K562 (cell line): Measurements from ENCODE around the gene TXNRD1. TPM values are rescaled to one million over a fixed set of nuclear protein-coding genes. Genes with fewer than 3 reads are reported as not detected.

ENCODE experiments used
- ATAC-seq: fragments of 200-7000 bp; cut with Tn5 transposase; 3 replicates; pipeline ENCODE4 v1.9.1; 2020; ENCODE audit warnings: moderate library complexity
- BruUV-seq: library from RNA; stranded (reverse); fragments of 400-500 nt; replicated peaks from 2 replicates; lab custom pipeline; 2021; lab: Mats Ljungman, UMichigan
- CTCF ChIA-PET: fragments of 300-600 bp; formaldehyde crosslinking; extraction: SDS; loops from one replicate; lab custom pipeline; 2021; ENCODE audit warnings: low intra/inter-chr PET ratio; lab: Yijun Ruan, JAX
- POLR2A ChIA-PET: fragments of 300-600, 350-650 bp; sonication (Branson Sonifier 250); formaldehyde crosslinking; extraction: SDS; loops from one replicate; lab custom pipeline; 2021; ENCODE audit warnings: antibody characterized with exemption, inconsistent platforms; lab: Yijun Ruan, JAX
- DNase-seq, 4 experiments: peaks; one replicate each; pipeline versions ENCODE4 v3.0.0 to v3.0.0-alpha.2; 2011 to 2018; ENCODE audit warnings: low spot score in 3 of 4, mixed read lengths in 3 of 4; ENCODE audit errors: extremely low read depth in 1 of 4
- FAIRE-seq: peaks from 2 replicates; lab custom pipeline; 2011; peaks lifted over from hg19 to GRCh38; lab: Jason Lieb, UNC
- H2AFZ ChIP-seq: 2 replicates; pipeline ENCODE4 v1.6.0; 2011; ENCODE audit warnings: low read depth, low read length, control low read depth, inconsistent platforms
- H3K27ac ChIP-seq: fragments of 200-600 bp; 3 replicates; pipeline ENCODE4 v1.8.0; 2011; ENCODE audit warnings: low read depth, mild to moderate bottlenecking, control low read depth, inconsistent platforms, low read length, moderate library complexity, mixed read lengths; ENCODE audit errors: extremely low read depth
- H3K27me3 ChIP-seq, 2 experiments: fragments of 300-600 bp in 1 of 2; 2 replicates in 1 of 2; 3 replicates in 1 of 2; pipeline versions ENCODE4 v1.6.0 to v1.8.0; 2011; ENCODE audit warnings: inconsistent platforms in 2 of 2, low read length in 2 of 2, mild to moderate bottlenecking in 1 of 2, mixed read lengths in 1 of 2, moderate library complexity in 1 of 2; ENCODE audit not compliant: control insufficient read depth in 2 of 2, insufficient read depth in 2 of 2
- H3K36me3 ChIP-seq: fragments of 300-600 bp; 3 replicates; pipeline ENCODE4 v1.8.0; 2011; ENCODE audit warnings: mild to moderate bottlenecking, low read length, inconsistent platforms; ENCODE audit not compliant: control insufficient read depth, insufficient read depth
- H3K4me1 ChIP-seq, 2 experiments: fragments of 200-600 bp in 1 of 2; replicated peaks in 1 of 2; 2 replicates in 1 of 2; 3 replicates in 1 of 2; pipeline versions ENCODE4 v1.5.1 to v1.8.0; 2011; ENCODE audit warnings: inconsistent platforms in 2 of 2, low read length in 2 of 2, mild to moderate bottlenecking in 1 of 2, mixed read lengths in 1 of 2, moderate library complexity in 1 of 2; ENCODE audit not compliant: control insufficient read depth in 2 of 2, insufficient read depth in 2 of 2
- H3K4me2 ChIP-seq: 2 replicates; pipeline ENCODE4 v1.6.1; 2011; ENCODE audit warnings: low read length, control low read depth, inconsistent platforms, mixed read lengths; ENCODE audit not compliant: insufficient read depth
- H3K4me3 ChIP-seq: fragments of 200-600 bp; sonication (generic), shearing (Covaris generic); 2 replicates; pipeline ENCODE4 v1.5.1; 2016; ENCODE audit warnings: control low read depth, inconsistent platforms
- H3K79me2 ChIP-seq: fragments of 200-600 bp; 3 replicates; pipeline ENCODE4 v1.8.0; 2011; ENCODE audit warnings: low read length, inconsistent platforms; ENCODE audit not compliant: control insufficient read depth, insufficient read depth
- H3K9ac ChIP-seq, 2 experiments: 2 replicates each; pipeline versions ENCODE4 v1.6.0 to v1.6.1; 2011; ENCODE audit warnings: low read depth in 2 of 2, low read length in 2 of 2, control low read depth in 1 of 2, inconsistent platforms in 1 of 2, mild to moderate bottlenecking in 1 of 2, mixed read lengths in 1 of 2; ENCODE audit not compliant: insufficient read depth in 1 of 2
- H3K9me1 ChIP-seq: one replicate; pipeline ENCODE4 v1.6.0; 2011; ENCODE audit warnings: inconsistent platforms, mild to moderate bottlenecking, low read length, moderate library complexity; ENCODE audit not compliant: control insufficient read depth, insufficient read depth
- H3K9me3 ChIP-seq: replicated peaks from 2 replicates; pipeline ENCODE4 v1.5.1; 2011; ENCODE audit warnings: low read depth, low read length, inconsistent platforms; ENCODE audit not compliant: control insufficient read depth, insufficient read depth
- H4K20me1 ChIP-seq: replicated peaks from 2 replicates; pipeline ENCODE4 v1.6.1; 2011; ENCODE audit warnings: low read length, inconsistent platforms, mixed read lengths; ENCODE audit not compliant: control insufficient read depth, insufficient read depth
- CBX8 ChIP-seq: fragments of 200-600 bp; sonication (generic); IDR thresholded peaks from 2 replicates; pipeline ENCODE4 v1.6.1; 2012; ENCODE audit warnings: borderline replicate concordance, mixed run types, low read depth, mild to moderate bottlenecking, moderate library complexity, mixed read lengths, low read length, control low read depth, inconsistent platforms; ENCODE audit not compliant: poor library complexity, severe bottlenecking; ENCODE audit errors: extremely low read depth
- SNAPC5 ChIP-seq: fragments of 250-450 bp; sonication (Bioruptor Pico); IDR thresholded peaks from 2 replicates; pipeline ENCODE4 v1.8.0; 2021; ENCODE audit warnings: moderate library complexity, mild to moderate bottlenecking, inconsistent platforms
- ZNF592 ChIP-seq: fragments of 450-650 bp; IDR thresholded peaks from 2 replicates; pipeline ENCODE4 v1.6.1; 2017; ENCODE audit warnings: antibody characterized with exemption, mild to moderate bottlenecking
- WGBS: fragments of 100-300 bp; shearing (Covaris generic); methylation state at CpG from one replicate; pipeline ENCODE4 v1.1.6; 2016; ENCODE audit warnings: low coverage, mixed read lengths; ENCODE audit not compliant: insufficient coverage; ENCODE audit errors: missing lambda C conversion rate; 5-methylcytosine and 5-hydroxymethylcytosine counted together
- in situ Hi-C: fragments of 300-500 bp; cut with MboI; formaldehyde crosslinking; loops from 4 replicates; pipeline ENCODE4 v1.15.0; 2018; ENCODE audit warnings: inconsistent platforms, mixed read lengths
- intact Hi-C: fragments of 100-400 bp; cut with micrococcal nuclease; formaldehyde crosslinking; loops from 2 replicates; pipeline ENCODE4 v1.14.2; 2022
- polyA plus RNA-seq, 8 experiments: library from polyadenylated mRNA; depleted of rRNA in 4 of 8; stranded (reverse) in 5 of 8; unstranded in 3 of 8; fragments of >200 nt; fragmentation: Nextera tagmentation in 2 of 8; fragmentation: Illumina TruSeq in 1 of 8; extraction: Ambion mirVana in 2 of 8; extraction: Trizol in 1 of 8; gene quantifications; 2 replicates each; pipeline versions ENCODE4 v1.2.1 to v1.2.3, GENCODE V29; 2011 to 2014; ENCODE audit warnings: inconsistent platforms in 1 of 8, missing spikeins in 1 of 8
- total RNA-seq, 7 experiments: library from RNA; depleted of rRNA in 6 of 7; stranded (reverse); fragments of >200 nt in 6 of 7; fragmentation: Illumina TruSeq in 2 of 7; extraction: Trizol in 2 of 7; gene quantifications; 2 replicates each; pipeline versions ENCODE4 v1.2.1 to v1.2.3, GENCODE V29; 2011 to 2021; ENCODE audit warnings: low replicate concordance in 1 of 7
- TF ChIP-seq, protein P1 (sequence below): fragments of 250-450 bp; sonication (Bioruptor Pico); IDR thresholded peaks from 2 replicates; pipeline ENCODE4 v1.5.0; 2021; ENCODE audit warnings: mild to moderate bottlenecking, moderate library complexity
- TF ChIP-seq, protein P2 (sequence below): fragments of 450-650 bp; IDR thresholded peaks from 2 replicates; pipeline ENCODE4 v1.6.1; 2018; ENCODE audit warnings: mild to moderate bottlenecking, low read depth; ENCODE audit not compliant: partially characterized antibody

Gene TXNRD1
- total and polyA plus RNA-seq, 9 of the 15 experiments (the other 6 are each of a cell fraction or from before 2014, with no cell fraction given) = 107 to 189 (median 146) TPM

DNA sequence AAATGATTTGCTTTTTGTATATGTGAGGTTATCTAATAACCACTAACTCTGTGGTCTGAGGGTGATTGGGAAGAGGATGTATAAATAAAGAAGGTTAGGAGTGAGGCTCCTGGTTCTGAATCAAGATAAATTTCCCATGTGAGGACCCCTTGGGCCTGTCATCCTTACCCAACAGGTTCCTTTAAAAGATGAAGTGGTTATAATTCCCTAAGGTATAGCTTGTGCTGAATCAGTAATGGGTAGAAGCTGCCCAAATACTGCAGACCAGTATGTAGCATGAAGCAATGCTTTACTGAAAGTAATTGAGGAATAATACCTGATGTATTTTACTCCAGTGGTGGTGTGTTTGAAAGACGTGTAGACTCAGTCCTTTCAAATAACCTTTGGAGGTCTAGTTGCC is 96.6 kb downstream of the TXNRD1 start (continued):
- no peak for TF ChIP-seq SNAPC5 (CRISPR knock-in tag)

DNA sequence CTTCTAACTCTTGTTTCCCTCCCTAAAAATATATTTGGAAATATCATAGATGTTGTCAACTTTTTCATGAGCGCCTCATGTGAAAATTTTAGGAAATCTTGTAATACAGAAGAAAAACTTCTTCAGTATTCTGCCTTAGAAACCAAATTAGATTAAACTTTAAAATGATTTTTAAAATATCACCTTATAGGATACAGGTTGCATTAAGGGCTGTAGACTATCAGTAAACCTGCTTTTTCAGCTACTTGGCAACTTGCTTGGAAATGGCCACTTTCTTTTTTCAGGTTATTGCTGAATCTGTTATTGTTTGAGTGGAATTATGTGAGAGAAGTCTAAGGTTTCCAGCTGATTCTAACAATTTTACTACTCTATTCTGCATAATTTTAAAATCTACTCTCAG is 97.1 kb downstream of the TXNRD1 start:
- in situ Hi-C loops (no loop called here), intact Hi-C loops (no loop called here)
- no peak for FAIRE-seq
- Histone ChIP-seq H3K9ac (no peak overlapping the region), H3K27me3 (no peaks in the 10 kb centered on the region), H3K36me3 (peaks cover 86% of the 10 kb centered on the region), H3K4me2 (no peak overlapping the region), H2AFZ (no peak overlapping the region), H3K27ac (no peak overlapping the region), H3K4me1 (peaks cover 0 to 3% of the 10 kb centered on the region in 2 experiments; a peak in 2 of 5 replicates), H3K79me2 (peaks cover 54% of the 10 kb centered on the region), H3K4me3 (no peak overlapping the region), H4K20me1 (peaks cover 10% of the 10 kb centered on the region; the same call in 1 of the 2 replicates), H3K9me1 (no peaks in the 10 kb centered on the region), H3K9me3 (no peaks in the 10 kb centered on the region)
- BruUV-seq = no TSS peak
- POLR2A ChIA-PET = interaction anchor here (0.5 to 1.3 kb wide), 6 partner anchors 9 to 99 kb away, joined by 3 to 4 read pairs (median 3); partner anchors contain the start of gene EID3
- CTCF ChIA-PET = no interaction called here
- no peak for DNase-seq
- 100% methylated on average over 1 of the region's 1 CpG for WGBS
- no peak for ATAC-seq
- TF ChIP-seq, protein P1, sequence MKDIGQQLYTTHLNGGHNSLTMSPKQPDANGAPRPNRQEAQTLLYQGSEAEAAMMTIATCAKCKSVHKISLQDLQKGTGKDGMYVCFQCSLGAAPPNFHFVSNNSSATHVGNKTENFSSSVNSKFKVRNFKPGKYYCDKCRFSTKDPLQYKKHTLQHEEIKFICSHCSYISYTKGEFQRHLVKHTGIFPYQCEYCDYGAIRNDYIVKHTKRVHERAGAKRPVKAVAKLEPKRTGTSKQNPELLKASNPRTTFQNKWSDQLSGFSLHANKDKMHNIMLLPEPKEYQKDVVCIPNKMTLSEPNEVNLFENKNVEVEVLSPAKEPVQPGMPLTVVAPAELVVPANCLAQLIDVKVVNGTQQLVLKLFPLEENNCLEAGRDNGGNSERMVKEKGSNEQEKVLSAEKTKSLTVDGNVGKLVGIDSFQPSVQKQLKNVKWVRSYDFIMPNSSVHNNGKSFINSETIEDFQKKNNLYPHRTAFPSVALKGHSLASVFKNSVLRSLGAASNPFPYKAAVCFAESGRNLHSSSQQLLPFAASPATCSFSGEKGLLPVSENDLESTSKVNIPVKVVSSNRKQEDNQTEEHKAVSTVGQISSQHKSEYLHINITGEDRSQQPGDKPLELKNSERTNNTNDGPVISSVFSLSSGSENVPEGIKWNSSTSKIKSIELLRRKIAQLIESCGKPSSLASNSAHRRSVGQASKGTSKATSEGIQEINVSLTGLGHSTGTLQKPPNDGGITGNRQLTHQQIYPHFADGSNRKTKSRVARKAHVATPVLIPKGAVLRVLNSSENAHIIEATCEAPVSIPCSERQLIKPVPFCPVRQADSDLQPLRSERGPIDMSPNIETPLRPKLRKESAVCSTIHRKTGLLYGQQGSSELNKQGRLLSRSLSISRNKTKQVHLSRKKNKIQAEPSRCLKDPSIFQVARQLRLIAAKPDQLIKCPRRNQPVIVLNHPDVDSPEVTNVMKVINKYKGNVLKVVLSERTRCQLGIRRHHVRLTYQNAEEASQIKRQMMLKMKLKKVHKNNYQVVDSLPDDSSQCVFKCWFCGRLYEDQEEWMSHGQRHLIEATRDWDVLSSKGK (CRISPR knock-in tag) = no peak
- TF ChIP-seq CBX8 = no peak
- TF ChIP-seq ZNF592 = no peak
- TF ChIP-seq, protein P2, sequence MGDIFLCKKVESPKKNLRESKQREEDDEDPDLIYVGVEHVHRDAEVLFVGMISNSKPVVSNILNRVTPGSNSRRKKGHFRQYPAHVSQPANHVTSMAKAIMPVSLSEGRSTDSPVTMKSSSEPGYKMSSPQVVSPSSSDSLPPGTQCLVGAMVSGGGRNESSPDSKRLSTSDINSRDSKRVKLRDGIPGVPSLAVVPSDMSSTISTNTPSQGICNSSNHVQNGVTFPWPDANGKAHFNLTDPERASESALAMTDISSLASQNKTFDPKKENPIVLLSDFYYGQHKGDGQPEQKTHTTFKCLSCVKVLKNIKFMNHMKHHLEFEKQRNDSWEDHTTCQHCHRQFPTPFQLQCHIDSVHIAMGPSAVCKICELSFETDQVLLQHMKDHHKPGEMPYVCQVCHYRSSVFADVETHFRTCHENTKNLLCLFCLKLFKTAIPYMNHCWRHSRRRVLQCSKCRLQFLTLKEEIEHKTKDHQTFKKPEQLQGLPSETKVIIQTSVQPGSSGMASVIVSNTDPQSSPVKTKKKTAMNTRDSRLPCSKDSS = no peak
